KOPT-K1 (cell line): Measurements from ENCODE around the gene FNDC5.

Experiments
- H3K27ac ChIP-seq: fragments of 200-600 bp; sonication (generic); 2 replicates; pipeline ENCODE4 v1.5.1; 2016; ENCODE audit warnings: antibody characterized with exemption, mild to moderate bottlenecking, low read depth, low read length; ENCODE audit not compliant: poor library complexity, severe bottlenecking
- H3K36me3 ChIP-seq: fragments of 200-600 bp; sonication (generic); 2 replicates; pipeline ENCODE4 v1.5.1; 2017; ENCODE audit warnings: antibody characterized with exemption, mild to moderate bottlenecking, low read length, moderate library complexity; ENCODE audit not compliant: insufficient read depth
- H3K9me3 ChIP-seq: fragments of 200-600 bp; sonication (generic); 2 replicates; pipeline ENCODE4 v1.5.1; 2017; ENCODE audit warnings: antibody characterized with exemption, low read length, mild to moderate bottlenecking; ENCODE audit not compliant: insufficient read depth, poor library complexity, severe bottlenecking

FNDC5 gene

GRCh38 chr1:32891630-32892029 lies 20.9 kb upstream of the FNDC5 start:
- no peaks in the 10 kb centered on the region for H3K9me3 ChIP-seq
- H3K27ac ChIP-seq, result no peak overlapping the region
- H3K36me3 ChIP-seq, result no peaks in the 10 kb centered on the region

- Histone ChIP-seq H3K36me3 (no peaks in the 10 kb centered on the region), H3K9me3 (no peaks in the 10 kb centered on the region), H3K27ac (no peak overlapping the region)
Observed at GRCh38 chr1:32891241-32891570, 20.5 kb upstream of the FNDC5 start.

GRCh38 chr1:32890516-32891240 lies 20.0 kb upstream of the FNDC5 start:
- Histone ChIP-seq H3K36me3 (no peaks in the 10 kb centered on the region), H3K27ac (no peak overlapping the region), H3K9me3 (no peaks in the 10 kb centered on the region)

- H3K9me3 ChIP-seq, result no peaks in the 10 kb centered on the region
- no peak overlapping the region for H3K27ac ChIP-seq
- no peaks in the 10 kb centered on the region for H3K36me3 ChIP-seq
Observed at GRCh38 chr1:32889731-32890278, 19.1 kb upstream of the FNDC5 start.

- Histone ChIP-seq H3K27ac (no peak overlapping the region), H3K36me3 (no peaks in the 10 kb centered on the region), H3K9me3 (no peaks in the 10 kb centered on the region)
Observed at GRCh38 chr1:32888677-32889420, 18.1 kb upstream of the FNDC5 start.

- H3K27ac ChIP-seq, result no peak overlapping the region
- H3K36me3 ChIP-seq, result no peaks in the 10 kb centered on the region
- H3K9me3 ChIP-seq, result no peaks in the 10 kb centered on the region
Observed at GRCh38 chr1:32888134-32888533, 17.4 kb upstream of the FNDC5 start.

- H3K9me3 ChIP-seq, result no peaks in the 10 kb centered on the region
- no peaks in the 10 kb centered on the region for H3K36me3 ChIP-seq
- no peak overlapping the region for H3K27ac ChIP-seq
Observed at GRCh38 chr1:32887623-32888022, 16.9 kb upstream of the FNDC5 start.

- H3K9me3 ChIP-seq, result no peaks in the 10 kb centered on the region
- H3K36me3 ChIP-seq, result no peaks in the 10 kb centered on the region
- H3K27ac ChIP-seq, result no peak overlapping the region
Observed at GRCh38 chr1:32886828-32887414, 16.2 kb upstream of the FNDC5 start.

GRCh38 chr1:32886004-32886827 lies 15.5 kb upstream of the FNDC5 start, which contains the start of gene HPCA:
Gene HPCA (plus strand): TSS chr1:32886491. CDS start chr1:32888899, 2,408 bp downstream.
- no peaks in the 10 kb centered on the region for H3K9me3 ChIP-seq
- no peak within 1 kb of the TSS for H3K27ac ChIP-seq
- H3K36me3 ChIP-seq, result no peaks in the 10 kb centered on the region

GRCh38 chr1:32885676-32886003 lies 14.9 kb upstream of the FNDC5 start:
- Histone ChIP-seq H3K36me3 (no peaks in the 10 kb centered on the region), H3K9me3 (no peaks in the 10 kb centered on the region), H3K27ac (no peak overlapping the region)

- Histone ChIP-seq H3K9me3 (no peaks in the 10 kb centered on the region), H3K36me3 (no peaks in the 10 kb centered on the region)
Observed at GRCh38 chr1:32884726-32885125, 14.0 kb upstream of the FNDC5 start.

GRCh38 chr1:32884032-32884372 lies 13.3 kb upstream of the FNDC5 start:
- H3K27ac ChIP-seq, result no peak overlapping the region
- no peaks in the 10 kb centered on the region for H3K9me3 ChIP-seq
- H3K36me3 ChIP-seq, result no peaks in the 10 kb centered on the region

More at GRCh38 chr1:32884726-32885125, 14.0 kb upstream of the FNDC5 start:
- no peak overlapping the region for H3K27ac ChIP-seq

GRCh38 chr1:32883338-32884031 lies 12.8 kb upstream of the FNDC5 start:
- H3K27ac ChIP-seq, result no peak overlapping the region
- no peaks in the 10 kb centered on the region for H3K36me3 ChIP-seq
- H3K9me3 ChIP-seq, result no peaks in the 10 kb centered on the region
